DMS79 (cell line): Measurements from ENCODE around the gene SLAMF8.

Experiments
- DNase-seq: peaks from one replicate; lab custom pipeline; 2025; lab: John Stamatoyannopoulos, UW

Gene SLAMF8

GRCh38 chr1:159821171-159821867, 5.4 kb upstream of the SLAMF8 start:
- DNase-seq: no peak

- no peak for DNase-seq
These were observed 3.3 kb upstream of the SLAMF8 start for GRCh38 chr1:159823406-159823805.

GRCh38 chr1:159825564-159825963, 1.1 kb upstream of the SLAMF8 start:
- no peak for DNase-seq

GRCh38 chr1:159827102-159827490, 423 bp downstream of the SLAMF8 start:
- no peak for DNase-seq

- DNase-seq: no peak
These were observed 876 bp downstream of the SLAMF8 start for GRCh38 chr1:159827549-159827948.

- DNase-seq: no peak
These were observed 1.5 kb downstream of the SLAMF8 start for GRCh38 chr1:159828176-159828575.

GRCh38 chr1:159828581-159829272, 2.1 kb downstream of the SLAMF8 start:
- no peak for DNase-seq

- no peak for DNase-seq
These were observed 2.6 kb downstream of the SLAMF8 start for GRCh38 chr1:159829273-159829634.

GRCh38 chr1:159829822-159830465, 3.3 kb downstream of the SLAMF8 start:
- no peak for DNase-seq

- no peak for DNase-seq
These were observed 4.0 kb downstream of the SLAMF8 start for GRCh38 chr1:159830722-159831121.

- no peak for DNase-seq
These were observed 4.9 kb downstream of the SLAMF8 start for GRCh38 chr1:159831412-159832141.

- no peak for DNase-seq
These were observed 5.6 kb downstream of the SLAMF8 start for GRCh38 chr1:159832309-159832708.

GRCh38 chr1:159835356-159835755, 8.7 kb downstream of the SLAMF8 start:
- no peak for DNase-seq

- DNase-seq: no peak
These were observed 9.3 kb downstream of the SLAMF8 start for GRCh38 chr1:159835862-159836525.

- no peak for DNase-seq
These were observed 12.0 kb downstream of the SLAMF8 start for GRCh38 chr1:159838715-159839114.

- no peak for DNase-seq
These were observed 12.6 kb downstream of the SLAMF8 start for GRCh38 chr1:159839116-159839849.

GRCh38 chr1:159841749-159842148, 15.1 kb downstream of the SLAMF8 start:
- no peak for DNase-seq

GRCh38 chr1:159843459-159843858, 16.8 kb downstream of the SLAMF8 start:
- no peak for DNase-seq

- no peak for DNase-seq
These were observed 19.3 kb downstream of the SLAMF8 start for GRCh38 chr1:159845751-159846629.

- DNase-seq: no peak
These were observed 20.6 kb downstream of the SLAMF8 start for GRCh38 chr1:159847231-159847630.
